B cell (primary cell): ENCODE results near the gene PRSS38.

Experiments
- CTCF ChIP-seq: fragments of 200-600 bp; IDR thresholded peaks from one replicate; pipeline ENCODE4 v1.8.0; 2022; ENCODE audit warnings: antibody characterized with exemption, mild to moderate bottlenecking
- EZH2 ChIP-seq: IDR thresholded peaks from 2 replicates; pipeline ENCODE4 v1.6.1; 2012; ENCODE audit warnings: borderline replicate concordance, low read depth, mild to moderate bottlenecking, moderate library complexity, low read length; ENCODE audit not compliant: insufficient read depth, poor library complexity, severe bottlenecking

- TF ChIP-seq CTCF (no peak), EZH2 (no peak)
Measured at GRCh38 chr1:227793948-227794816, 21.3 kb upstream of the PRSS38 start.
